GM12865 (cell line): Measurements from ENCODE around the gene TRDMT1.

Source experiments
- DNase-seq: peaks from one replicate; pipeline ENCODE4 v3.0.0; 2010; ENCODE audit warnings: low read depth
- H3K4me3 ChIP-seq: 2 replicates; pipeline ENCODE4 v1.5.1; 2011; ENCODE audit warnings: mild to moderate bottlenecking, low read depth, low read length, control low read depth
- CTCF ChIP-seq: IDR thresholded peaks from 2 replicates; pipeline ENCODE4 v1.5.1; 2011; ENCODE audit warnings: low read length, control low read depth, low read depth, inconsistent platforms; ENCODE audit not compliant: insufficient read depth; ENCODE audit errors: missing control alignments

The TRDMT1 gene

GRCh38 chr10:17200912-17201793, at the start of gene TRDMT1:
TSS of gene TRDMT1 (minus strand) at chr10:17201672. CDS start at chr10:17201634, 38 bp downstream.
- H3K4me3 ChIP-seq, result peak within 1 kb of the TSS; percentile 74
- peak; percentile 82 for DNase-seq
- no peak for TF ChIP-seq CTCF

GRCh38 chr10:17250736-17251135, 49.3 kb upstream of the TRDMT1 start:
- no peak for TF ChIP-seq CTCF
- no peak overlapping the region for H3K4me3 ChIP-seq
- DNase-seq, result peak; percentile 17

- no peak for TF ChIP-seq CTCF
- DNase-seq, result peak; percentile 11
- no peak overlapping the region for H3K4me3 ChIP-seq
These were observed 48.3 kb upstream of the TRDMT1 start for GRCh38 chr10:17249820-17250219.

- no peak for DNase-seq
- TF ChIP-seq CTCF, result no peak
- no peak overlapping the region for H3K4me3 ChIP-seq
These were observed 47.5 kb upstream of the TRDMT1 start for GRCh38 chr10:17248964-17249363.

- no peak overlapping the region for H3K4me3 ChIP-seq
- TF ChIP-seq CTCF, result no peak
- no peak for DNase-seq
These were observed 45.7 kb upstream of the TRDMT1 start for GRCh38 chr10:17247210-17247609.

- no peak for DNase-seq
- no peak for TF ChIP-seq CTCF
- H3K4me3 ChIP-seq, result no peak overlapping the region
These were observed 43.4 kb upstream of the TRDMT1 start for GRCh38 chr10:17244700-17245365.
